HepG2 (cell line): ENCODE data around the gene MED9. TPM values are rescaled to one million over a fixed set of nuclear protein-coding genes. Genes with fewer than 3 reads are reported as not detected.

Experiments
- ATAC-seq: fragments of 200-7000 bp; cut with Tn5 transposase; 3 replicates; pipeline ENCODE4 v1.9.1; 2020; ENCODE audit warnings: mild to moderate bottlenecking, moderate library complexity
- BruUV-seq: library from RNA; stranded (reverse); fragments of 400-500 nt; replicated peaks from 2 replicates; lab custom pipeline; 2021; lab: Mats Ljungman, UMichigan
- CTCF ChIA-PET: fragments of 300-600 bp; formaldehyde crosslinking; extraction: SDS; loops from one replicate; lab custom pipeline; 2021; ENCODE audit warnings: low total read pairs, inconsistent platforms, low intra/inter-chr PET ratio; lab: Yijun Ruan, JAX
- POLR2A ChIA-PET: fragments of 350-600 bp; sonication (Branson Sonifier 250); formaldehyde crosslinking; loops from one replicate; lab custom pipeline; 2020; ENCODE audit warnings: antibody characterized with exemption, inconsistent platforms; lab: Yijun Ruan, JAX
- DNase-seq: peaks from one replicate; pipeline ENCODE4 v3.0.0-alpha.2; 2015; ENCODE audit warnings: low spot score
- FAIRE-seq: peaks from 3 replicates; lab custom pipeline; 2011; peaks lifted over from hg19 to GRCh38; lab: Jason Lieb, UNC
- H2AFZ ChIP-seq: one replicate; pipeline ENCODE4 v1.6.1; 2011; ENCODE audit warnings: low read length, inconsistent platforms
- H3K27ac ChIP-seq: fragments of 300-600 bp; 3 replicates; pipeline ENCODE4 v1.8.0; 2011; ENCODE audit warnings: mixed run types, mild to moderate bottlenecking, mixed read lengths, low read length, inconsistent platforms; ENCODE audit not compliant: insufficient read depth; ENCODE audit errors: extremely low read length
- H3K27me3 ChIP-seq, 2 experiments: fragments of 200-600 bp in 1 of 2; 2 replicates in 1 of 2; 3 replicates in 1 of 2; pipeline versions ENCODE4 v1.6.0 to v1.8.0; 2011; ENCODE audit warnings: low read length in 2 of 2, mild to moderate bottlenecking in 2 of 2, moderate library complexity in 2 of 2, inconsistent platforms in 1 of 2; ENCODE audit not compliant: insufficient read depth in 2 of 2, control insufficient read depth in 1 of 2
- H3K36me3 ChIP-seq, 2 experiments: fragments of 200-600 bp in 1 of 2; replicated peaks in 1 of 2; 2 replicates in 1 of 2; 3 replicates in 1 of 2; pipeline versions ENCODE4 v1.5.1 to v1.8.0; 2011; ENCODE audit warnings: low read length in 2 of 2, inconsistent platforms in 1 of 2; ENCODE audit not compliant: insufficient read depth in 2 of 2, control insufficient read depth in 1 of 2
- H3K4me1 ChIP-seq: 2 replicates; pipeline ENCODE4 v1.5.1; 2012; ENCODE audit warnings: low read length, inconsistent platforms; ENCODE audit not compliant: insufficient read depth
- H3K4me2 ChIP-seq: 2 replicates; pipeline ENCODE4 v1.6.0; 2011; ENCODE audit warnings: low read depth, low read length, inconsistent platforms
- H3K4me3 ChIP-seq, 3 experiments: fragments of 200-600 bp in 1 of 3; sonication (generic), shearing (Covaris generic) in 1 of 3; replicated peaks in 1 of 3; 2 replicates each; pipeline ENCODE4 v1.5.1; 2011 to 2016; ENCODE audit warnings: low read length in 3 of 3, inconsistent platforms in 2 of 3, low read depth in 2 of 3, mild to moderate bottlenecking in 2 of 3, control low read depth in 1 of 3, mixed read lengths in 1 of 3; ENCODE audit not compliant: insufficient read depth in 1 of 3
- H3K79me2 ChIP-seq: one replicate; pipeline ENCODE4 v1.6.1; 2011; ENCODE audit warnings: low read length, inconsistent platforms; ENCODE audit not compliant: insufficient read depth
- H3K9ac ChIP-seq: 2 replicates; pipeline ENCODE4 v1.6.0; 2011; ENCODE audit warnings: mild to moderate bottlenecking, low read depth, low read length, inconsistent platforms; ENCODE audit not compliant: insufficient read depth
- H3K9me3 ChIP-seq: 2 replicates; pipeline ENCODE4 v1.5.1; 2012; ENCODE audit warnings: mild to moderate bottlenecking, low read length
- H4K20me1 ChIP-seq: 2 replicates; pipeline ENCODE4 v1.6.0; 2011; ENCODE audit warnings: inconsistent platforms, mild to moderate bottlenecking, low read length, moderate library complexity; ENCODE audit not compliant: insufficient read depth
- AGO2 ChIP-seq: fragments of 200-400 bp; formaldehyde crosslinking; optimal IDR thresholded peaks from 2 replicates; pipeline ENCODE3; 2017; ENCODE audit warnings: mild to moderate bottlenecking, low read depth, low read length, moderate library complexity
- ZNF350 ChIP-seq: sonication (generic); formaldehyde crosslinking; IDR thresholded peaks from 2 replicates; pipeline ENCODE4 v1.4.0; 2020; ENCODE audit warnings: mild to moderate bottlenecking, low read depth, missing genetic modification reagents, borderline replicate concordance
- WGBS: methylation state at CpG from one replicate; pipeline ENCODE4 v1.1.6; 2017; ENCODE audit warnings: low lambda C conversion rate; 5-methylcytosine and 5-hydroxymethylcytosine counted together
- in situ Hi-C: cut with HindIII; loops from 2 replicates; pipeline ENCODE4 v1.10.0; 2017; ENCODE audit warnings: low pct_unique_long_range_greater_than_20kb; ENCODE audit not compliant: extremely low pct_ligation_motif_present
- intact Hi-C: fragments of 100-400 bp; cut with micrococcal nuclease; formaldehyde crosslinking; loops from one replicate; pipeline ENCODE4 v1.10.0; 2022; ENCODE audit not compliant: unreplicated experiment
- polyA plus RNA-seq, 8 experiments: library from polyadenylated mRNA; depleted of rRNA in 3 of 8; stranded (reverse) in 7 of 8; unstranded in 1 of 8; fragments of >200 nt; fragmentation: Illumina TruSeq in 4 of 8; extraction: Trizol in 4 of 8; gene quantifications; 2 replicates each; pipeline versions ENCODE4 v1.2.1 to v1.2.3, GENCODE V29; 2011 to 2016; ENCODE audit warnings: low read depth in 4 of 8, missing spikeins in 1 of 8, mixed read lengths in 1 of 8; ENCODE audit not compliant: insufficient read depth in 1 of 8
- total RNA-seq, 5 experiments: library from RNA; depleted of rRNA; stranded (reverse); fragments of >200 nt; fragmentation: Illumina TruSeq; extraction: Trizol; gene quantifications; 2 replicates each; pipeline ENCODE4 v1.2.3, GENCODE V29; 2016; ENCODE audit warnings: low read depth in 1 of 5
- TF ChIP-seq, protein P1 (sequence below): sonication (generic); formaldehyde crosslinking; IDR thresholded peaks from 2 replicates; pipeline ENCODE4 v1.4.0; 2020; ENCODE audit warnings: missing genetic modification reagents
- TF ChIP-seq, protein P2 (sequence below): IDR thresholded peaks from 2 replicates; pipeline ENCODE4 v1.6.1; 2012; ENCODE audit warnings: low read depth, low read length, improper control_type of control experiment

Gene MED9
- total and polyA plus RNA-seq, 2 of the 13 experiments (the other 11 are each of a cell fraction or from before 2014, with no cell fraction given): 11.9 to 15.1 TPM

DNA sequence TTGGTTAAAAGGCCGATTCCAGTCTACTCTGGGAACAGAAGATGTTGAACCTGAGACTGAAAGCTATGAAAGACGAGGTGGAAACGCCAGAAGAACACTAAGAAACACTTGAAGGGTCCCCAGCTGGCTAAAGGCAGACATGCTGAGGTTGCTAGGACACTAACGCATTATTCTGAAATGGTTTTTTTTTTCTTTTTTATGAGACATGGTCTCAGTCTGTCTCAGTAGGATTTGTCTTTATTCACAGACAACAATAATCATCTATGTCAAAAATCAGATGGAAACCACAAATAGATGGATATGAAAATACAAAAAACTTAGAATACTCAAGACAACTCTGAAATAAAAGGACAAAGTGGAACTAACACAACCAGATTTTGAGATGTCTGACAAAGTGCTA, 54.4 kb downstream of the MED9 start:
- TF ChIP-seq, protein P1, sequence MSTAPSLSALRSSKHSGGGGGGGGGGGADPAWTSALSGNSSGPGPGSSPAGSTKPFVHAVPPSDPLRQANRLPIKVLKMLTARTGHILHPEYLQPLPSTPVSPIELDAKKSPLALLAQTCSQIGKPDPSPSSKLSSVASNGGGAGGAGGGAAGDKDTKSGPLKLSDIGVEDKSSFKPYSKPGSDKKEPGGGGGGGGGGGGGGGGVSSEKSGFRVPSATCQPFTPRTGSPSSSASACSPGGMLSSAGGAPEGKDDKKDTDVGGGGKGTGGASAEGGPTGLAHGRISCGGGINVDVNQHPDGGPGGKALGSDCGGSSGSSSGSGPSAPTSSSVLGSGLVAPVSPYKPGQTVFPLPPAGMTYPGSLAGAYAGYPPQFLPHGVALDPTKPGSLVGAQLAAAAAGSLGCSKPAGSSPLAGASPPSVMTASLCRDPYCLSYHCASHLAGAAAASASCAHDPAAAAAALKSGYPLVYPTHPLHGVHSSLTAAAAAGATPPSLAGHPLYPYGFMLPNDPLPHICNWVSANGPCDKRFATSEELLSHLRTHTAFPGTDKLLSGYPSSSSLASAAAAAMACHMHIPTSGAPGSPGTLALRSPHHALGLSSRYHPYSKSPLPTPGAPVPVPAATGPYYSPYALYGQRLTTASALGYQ (CRISPR knock-in tag): no peak
- TF ChIP-seq ZNF350 (CRISPR knock-in tag) (no peak), AGO2 (no peak)
- TF ChIP-seq, protein P2, sequence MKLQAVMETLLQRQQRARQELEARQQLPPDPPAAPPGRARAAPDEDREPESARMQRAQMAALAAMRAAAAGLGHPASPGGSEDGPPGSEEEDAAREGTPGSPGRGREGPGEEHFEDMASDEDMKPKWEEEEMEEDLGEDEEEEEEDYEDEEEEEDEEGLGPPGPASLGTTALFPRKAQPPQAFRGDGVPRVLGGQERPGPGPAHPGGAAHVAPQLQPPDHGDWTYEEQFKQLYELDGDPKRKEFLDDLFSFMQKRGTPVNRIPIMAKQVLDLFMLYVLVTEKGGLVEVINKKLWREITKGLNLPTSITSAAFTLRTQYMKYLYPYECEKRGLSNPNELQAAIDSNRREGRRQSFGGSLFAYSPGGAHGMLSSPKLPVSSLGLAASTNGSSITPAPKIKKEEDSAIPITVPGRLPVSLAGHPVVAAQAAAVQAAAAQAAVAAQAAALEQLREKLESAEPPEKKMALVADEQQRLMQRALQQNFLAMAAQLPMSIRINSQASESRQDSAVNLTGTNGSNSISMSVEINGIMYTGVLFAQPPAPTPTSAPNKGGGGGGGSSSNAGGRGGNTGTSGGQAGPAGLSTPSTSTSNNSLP: no peak
- POLR2A ChIA-PET: interaction anchor here (0.9 kb wide), 1 partner anchor 34 kb away, joined by 5 read pairs; the partner anchor contains the start of gene RASD1

More for the DNA sequence above, 54.4 kb downstream of the MED9 start:
- H3K4me1 ChIP-seq: peaks cover 44% of the 10 kb centered on the region
- no peaks in the 10 kb centered on the region for H3K27me3 ChIP-seq
- no peak for ATAC-seq
- H3K4me3 ChIP-seq: no peak overlapping the region
- no peak for FAIRE-seq
- 95% methylated on average over 4 of the region's 4 CpGs for WGBS
- H3K4me2 ChIP-seq: no peak overlapping the region
- no peak overlapping the region for H3K9ac ChIP-seq
- no peaks in the 10 kb centered on the region for H3K79me2 ChIP-seq
- CTCF ChIA-PET: no interaction called here
- no peak overlapping the region for H2AFZ ChIP-seq
- in situ Hi-C loops (no loop called here), intact Hi-C loops (no loop called here)
- DNase-seq: no peak
- H4K20me1 ChIP-seq: peaks cover 16% of the 10 kb centered on the region; the same call in 1 of the 2 replicates
- H3K36me3 ChIP-seq: no peaks in the 10 kb centered on the region
- no peak overlapping the region for H3K27ac ChIP-seq
- BruUV-seq: no TSS peak
- H3K9me3 ChIP-seq: no peaks in the 10 kb centered on the region
